IPS-18c (cell line): ENCODE results near the gene TUFM.
"Not testable (repeated sequence)": the region's sequence is repeated elsewhere in the genome, so short reads cannot be mapped to it uniquely, and the experiment has no call there.

ENCODE experiments used
- H3K4me3 ChIP-seq: 2 replicates; pipeline ENCODE4 v1.7.0; 2013; ENCODE audit warnings: low read depth, mild to moderate bottlenecking, low read length, moderate library complexity; ENCODE audit not compliant: insufficient read depth
- H3K9me3 ChIP-seq: one replicate; pipeline ENCODE4 v1.6.1; 2013; ENCODE audit warnings: mild to moderate bottlenecking, low read length, moderate library complexity; ENCODE audit not compliant: control insufficient read depth, insufficient read depth

Gene TUFM

DNA sequence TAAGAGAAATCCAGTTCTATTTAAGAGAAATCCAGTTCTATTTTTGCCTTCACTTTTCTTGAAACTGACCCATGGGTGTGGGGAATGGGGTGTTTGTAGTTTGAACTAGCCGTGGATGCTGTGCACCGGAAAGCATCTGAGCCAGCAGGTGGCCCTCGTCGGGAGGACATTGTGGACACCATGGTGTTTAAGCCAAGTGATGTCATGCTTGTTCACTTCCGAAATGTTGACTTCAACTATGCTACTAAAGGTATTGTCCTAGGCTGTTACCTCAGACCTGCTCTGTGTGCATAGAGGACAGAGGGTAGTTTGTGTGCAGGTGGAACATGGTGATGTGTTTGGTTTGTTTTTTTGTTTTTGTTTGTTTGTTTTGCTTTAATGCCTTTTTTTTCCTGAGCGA lies 20.0 kb downstream of the TUFM start:
- Histone ChIP-seq H3K9me3 (no peaks in the 10 kb centered on the region), H3K4me3 (no peak overlapping the region; the same call in 1 of the 2 replicates)

DNA sequence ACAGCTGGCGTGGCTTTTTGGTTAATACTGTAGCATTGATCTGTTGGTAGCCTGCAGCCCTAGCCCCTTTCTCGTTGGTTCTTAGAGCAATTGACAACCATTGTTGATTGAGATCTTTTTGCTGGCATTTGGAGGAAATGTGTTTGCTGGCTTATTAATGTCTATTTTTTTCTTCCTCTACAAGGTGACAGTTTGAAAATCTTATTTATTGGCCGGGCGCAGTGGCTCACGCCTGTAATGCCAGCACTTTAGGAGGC lies 21.5 kb downstream of the TUFM start:
- Histone ChIP-seq H3K4me3 (peak overlapping the region; percentile 88), H3K9me3 (no peaks in the 10 kb centered on the region)

DNA sequence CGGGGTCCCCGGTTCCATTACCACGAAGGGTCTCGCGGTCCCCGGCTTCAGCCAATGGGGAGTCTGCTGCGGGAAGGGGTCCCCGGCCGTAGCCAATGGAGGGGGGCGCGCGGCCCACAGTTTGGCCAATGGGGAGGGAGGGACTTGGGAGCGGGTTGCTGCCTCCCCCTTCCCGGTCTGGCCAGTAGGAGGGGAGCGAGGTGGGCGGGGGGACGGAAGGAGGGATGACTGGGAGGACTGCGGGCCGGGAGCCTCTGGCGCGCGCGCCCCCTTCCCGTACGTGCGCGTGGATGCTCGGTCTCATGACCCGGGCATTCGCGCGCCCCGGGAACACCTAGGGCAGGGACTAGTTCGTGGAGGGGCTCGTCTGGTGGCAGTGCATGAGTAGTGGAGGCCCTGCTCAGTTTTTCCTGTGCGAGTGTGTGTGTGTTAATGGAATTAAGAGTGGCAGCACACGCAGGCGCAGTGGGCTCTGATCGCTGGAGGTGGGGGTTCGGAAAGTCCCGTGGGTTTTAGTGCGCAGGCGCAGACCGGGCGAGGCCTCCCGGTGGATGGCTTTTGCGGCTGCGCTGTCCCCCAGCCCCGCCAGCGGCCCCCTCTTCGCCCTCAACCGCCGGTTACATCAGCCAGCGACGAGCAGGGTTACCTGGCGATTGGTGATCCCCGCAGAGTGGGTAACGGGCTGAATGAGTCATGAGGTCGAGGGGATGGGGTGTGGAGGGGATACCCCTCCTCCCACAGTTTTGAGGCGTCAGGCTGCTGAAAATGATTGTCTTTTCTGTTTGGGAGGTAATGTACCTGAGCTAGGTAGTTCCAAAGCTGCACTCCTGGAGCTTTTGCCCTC lies 22.1 kb downstream of the TUFM start:
- no peaks in the 10 kb centered on the region for H3K9me3 ChIP-seq
- peak overlapping the region; percentile 88 for H3K4me3 ChIP-seq

DNA sequence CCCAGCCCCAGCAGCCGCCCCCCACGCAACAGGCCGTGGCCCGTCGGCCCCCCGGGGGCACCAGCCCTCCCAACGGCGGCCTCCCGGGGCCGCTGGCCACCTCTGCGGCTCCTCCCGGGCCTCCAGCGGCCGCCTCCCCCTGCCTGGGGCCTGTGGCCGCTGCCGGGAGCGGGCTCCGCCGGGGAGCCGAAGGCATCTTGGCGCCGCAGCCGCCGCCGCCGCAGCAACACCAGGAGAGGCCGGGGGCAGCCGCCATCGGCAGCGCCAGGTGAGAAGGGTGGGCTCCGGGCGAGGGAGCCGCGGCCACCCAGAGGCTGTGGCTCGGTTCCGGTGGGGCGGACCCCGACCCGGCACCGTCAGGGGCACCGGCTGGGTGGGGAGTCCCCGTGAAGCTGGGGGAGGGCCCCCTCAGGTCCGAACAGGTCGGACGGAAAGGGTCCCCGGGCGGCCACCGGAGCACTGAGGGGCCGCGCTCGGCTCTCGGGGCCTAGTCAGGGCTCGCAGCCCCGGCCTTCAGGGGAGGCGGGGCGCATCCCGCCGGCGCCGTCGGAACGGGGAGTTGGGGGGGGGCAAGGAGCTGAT lies 22.8 kb downstream of the TUFM start:
- peak overlapping the region; percentile 88 for H3K4me3 ChIP-seq

DNA sequence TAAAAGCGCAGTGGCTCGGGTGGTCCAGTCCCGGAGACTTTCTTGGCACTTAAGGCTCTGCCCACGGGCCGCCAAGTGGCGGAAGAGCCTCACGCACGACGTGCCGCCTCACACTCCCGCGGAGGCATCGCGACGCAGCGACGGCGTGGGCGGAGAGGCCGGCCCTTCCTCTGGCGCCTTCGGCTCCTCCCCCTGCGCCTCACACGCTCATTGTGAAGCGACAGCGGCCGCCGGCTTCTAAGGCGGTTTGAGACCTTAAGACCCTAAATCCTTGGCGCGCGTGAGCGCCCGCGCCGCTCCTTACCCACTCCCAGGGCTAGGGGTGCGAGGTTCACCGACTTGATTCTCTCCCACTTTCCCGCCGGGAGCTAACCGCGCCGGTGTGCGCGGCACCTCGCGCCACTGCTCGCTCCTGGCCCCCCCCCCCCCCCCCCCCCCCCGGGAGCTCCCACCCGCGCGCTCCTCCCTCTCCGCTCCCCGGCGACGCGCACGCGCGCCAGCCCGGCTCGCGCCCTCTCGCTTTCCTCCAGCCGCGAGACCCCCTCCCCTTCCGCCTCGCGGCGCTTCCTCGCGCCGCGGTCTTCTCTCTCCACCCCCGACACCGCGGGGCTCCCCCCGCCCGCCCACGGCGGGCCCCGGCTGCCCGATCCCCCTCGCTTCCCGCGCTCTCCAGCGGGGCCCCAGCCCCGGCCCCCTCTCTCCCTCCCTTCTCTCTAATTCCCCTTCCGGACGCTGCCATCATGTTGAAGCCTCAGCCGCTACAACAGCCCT lies 23.4 kb downstream of the TUFM start, which contains the start of gene ATXN2L:
Gene ATXN2L (plus strand): TSS at position 480 of the 771 bp plus-strand sequence. CDS start 261 bp downstream, at position 741.
- Histone ChIP-seq H3K4me3 (peak within 1 kb of the TSS; percentile 88), H3K9me3 (no peaks in the 10 kb centered on the region)

More for the DNA sequence above, 22.8 kb downstream of the TUFM start:
- no peaks in the 10 kb centered on the region for H3K9me3 ChIP-seq

DNA sequence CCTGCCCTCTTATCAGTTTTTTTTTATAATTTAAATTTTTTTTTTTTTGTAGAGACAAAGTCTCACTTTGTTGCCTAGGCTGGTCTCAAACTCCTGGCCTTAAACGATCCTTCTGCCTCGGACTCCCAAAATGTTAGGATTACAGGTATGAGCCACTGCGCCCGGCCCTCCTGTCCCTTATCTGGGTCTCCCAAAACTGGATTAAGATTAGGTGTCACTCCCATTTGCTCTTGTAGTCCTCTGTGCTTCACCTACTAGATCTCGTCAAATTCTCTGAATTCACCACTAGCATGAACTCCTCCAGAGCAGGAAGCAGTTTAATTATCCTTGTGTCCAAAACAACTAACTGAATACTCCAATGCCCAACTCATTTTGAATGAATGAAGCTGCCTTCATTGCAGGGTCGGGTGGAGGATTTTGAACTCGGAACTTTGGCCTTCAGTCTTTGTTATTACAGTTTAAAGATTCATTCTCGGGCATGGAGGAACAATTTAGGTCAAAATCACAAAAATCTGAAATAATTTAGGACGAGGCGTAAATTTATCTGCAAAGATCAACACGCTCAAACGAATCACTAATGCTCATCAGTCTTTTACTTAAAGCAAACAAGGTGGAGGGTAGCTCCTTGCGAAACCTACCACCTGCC lies 24.2 kb downstream of the TUFM start:
- no peaks in the 10 kb centered on the region for H3K9me3 ChIP-seq
- H3K4me3 ChIP-seq, result peak overlapping the region; percentile 88

DNA sequence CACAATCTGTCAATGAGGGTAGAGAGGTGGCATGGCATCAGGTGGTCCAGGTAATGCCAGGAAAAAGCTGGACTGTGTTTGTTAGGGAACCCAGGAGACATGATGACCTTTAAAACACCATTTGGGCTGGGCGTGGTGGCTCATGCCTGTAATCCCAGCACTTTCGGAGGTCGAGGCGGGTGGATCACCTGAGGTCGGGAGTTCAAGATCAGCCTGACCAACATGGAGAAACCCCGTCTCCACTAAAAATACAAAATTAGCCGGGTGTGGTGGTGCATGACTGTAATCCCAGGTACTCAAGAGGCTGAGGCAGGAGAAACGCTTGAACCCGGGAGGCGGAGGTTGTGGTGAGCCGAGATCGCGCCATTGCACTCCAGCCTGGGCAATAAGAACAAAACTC lies 25.6 kb downstream of the TUFM start:
- not testable (repeated sequence) for H3K9me3 ChIP-seq, H3K4me3 ChIP-seq

DNA sequence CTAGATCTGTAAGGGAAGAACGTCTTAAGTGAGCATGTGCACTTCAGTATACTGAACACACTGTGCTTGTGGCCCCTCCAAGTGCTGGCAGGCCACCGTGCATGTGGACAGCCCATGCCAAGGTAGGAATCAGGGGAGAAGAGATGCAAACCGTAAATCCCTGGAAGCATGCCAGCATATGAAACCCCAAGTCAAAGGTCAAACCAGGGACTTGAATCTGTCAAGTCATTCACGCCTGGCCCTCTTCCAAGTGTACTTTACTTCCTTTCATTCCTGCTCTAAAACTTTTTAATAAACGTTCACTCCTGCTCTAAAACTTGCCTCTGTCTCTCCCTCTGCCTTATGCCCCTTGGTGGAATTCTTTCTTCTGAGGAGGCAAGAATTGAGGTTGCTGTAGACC lies 26.1 kb downstream of the TUFM start:
- H3K4me3 ChIP-seq, result no peak overlapping the region
- H3K9me3 ChIP-seq, result no peaks in the 10 kb centered on the region

DNA sequence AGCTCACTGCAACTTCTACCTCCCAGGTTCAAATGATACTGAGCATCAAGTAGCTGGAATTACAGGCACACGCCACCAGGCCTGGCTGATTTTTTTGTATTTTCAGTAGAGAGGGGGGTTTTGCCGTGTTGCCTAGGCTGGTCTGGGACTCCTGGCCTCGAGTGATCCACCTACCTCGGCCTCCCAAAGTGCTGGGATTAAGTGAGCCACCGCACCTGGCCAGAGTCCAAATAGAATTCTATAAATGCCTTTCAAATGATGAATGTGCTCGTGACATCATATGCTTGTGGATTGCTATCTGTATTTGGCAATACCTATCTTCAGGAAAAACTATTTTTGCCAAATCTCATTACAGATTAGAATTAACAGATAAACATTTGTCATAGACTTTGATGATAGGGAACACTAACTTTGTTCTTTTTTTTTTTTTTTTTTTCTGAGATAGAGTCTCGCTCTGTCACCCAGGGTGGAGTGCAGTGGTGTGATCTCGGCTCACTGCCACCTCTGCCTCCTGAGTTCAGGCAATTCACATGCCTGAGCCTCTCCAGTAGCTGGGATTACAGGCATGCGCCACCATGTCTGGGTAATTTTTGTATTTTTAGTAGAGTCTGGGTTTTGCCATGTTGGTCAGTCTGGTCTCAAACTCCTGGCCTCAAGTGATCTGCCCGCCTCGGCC lies 38.6 kb downstream of the TUFM start:
- H3K9me3 ChIP-seq, H3K4me3 ChIP-seq: not testable (repeated sequence)

DNA sequence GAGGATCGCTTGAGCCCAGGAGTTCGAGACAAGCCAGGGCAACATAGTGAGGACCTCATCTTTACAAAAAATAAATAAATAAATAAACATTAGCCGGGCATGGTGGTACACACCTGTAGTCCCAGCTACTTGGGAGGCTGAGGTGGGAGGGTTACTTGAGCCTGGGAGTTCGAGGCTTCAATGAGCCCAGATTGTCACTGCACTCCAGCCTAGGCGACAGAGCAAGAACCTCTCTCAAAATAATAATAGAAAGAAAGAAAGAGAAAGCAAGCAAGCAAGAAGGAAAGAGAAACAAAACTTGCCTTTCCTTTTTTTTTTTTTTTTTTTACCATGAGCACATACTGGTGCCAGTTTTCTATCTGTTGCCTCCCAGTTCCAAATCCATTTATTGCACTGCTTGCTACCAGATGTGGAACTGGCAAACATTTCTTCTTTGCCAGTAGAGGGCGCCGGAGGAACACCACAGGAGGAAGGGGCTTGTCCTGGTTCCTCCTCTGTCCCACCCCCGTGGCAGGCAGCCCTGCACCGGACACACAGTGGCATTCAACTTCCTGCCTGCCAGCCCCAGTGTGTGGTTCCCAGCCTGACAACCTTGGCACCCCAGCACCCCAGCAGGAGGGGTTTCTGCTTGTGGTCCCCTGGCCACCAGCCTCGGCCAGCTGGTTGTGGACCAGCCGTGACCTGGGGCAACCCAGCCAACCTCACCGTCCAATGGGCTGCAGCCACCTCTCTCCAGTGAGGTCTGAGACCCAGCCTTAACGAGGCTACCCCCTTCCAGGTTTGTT lies 43.7 kb downstream of the TUFM start:
- not testable (repeated sequence) for H3K9me3 ChIP-seq, H3K4me3 ChIP-seq
